Nephron (organoid): ENCODE data around the gene PEX10.
A peak's percentile ranks its signal among the peaks of the same experiment; 100 is the strongest.

ENCODE experiments used
- H3K27ac Mint-ChIP-seq, 3 experiments: 2 replicates each; pipeline ENCODE4 v1.8.0; 2020; ENCODE audit warnings: mixed read lengths in 3 of 3, mild to moderate bottlenecking in 2 of 3, moderate library complexity in 1 of 3
- H3K27me3 Mint-ChIP-seq: 2 replicates; pipeline ENCODE4 v1.8.0; 2021; ENCODE audit warnings: low read depth, mild to moderate bottlenecking, moderate library complexity, mixed read lengths
- H3K36me3 Mint-ChIP-seq: 2 replicates; pipeline ENCODE4 v1.8.0; 2020; ENCODE audit warnings: low read depth, mixed read lengths
- H3K4me1 Mint-ChIP-seq: 2 replicates; pipeline ENCODE4 v1.8.0; 2020; ENCODE audit warnings: mixed read lengths
- H3K4me3 Mint-ChIP-seq, 3 experiments: 2 replicates each; pipeline ENCODE4 v1.8.0; 2020; ENCODE audit warnings: mild to moderate bottlenecking in 3 of 3, mixed read lengths in 3 of 3, moderate library complexity in 2 of 3
- H3K9me3 Mint-ChIP-seq: 2 replicates; pipeline ENCODE4 v1.8.0; 2020; ENCODE audit warnings: mixed read lengths
- CTCF ChIP-seq, 3 experiments: fragments of 200-600 bp; sonication (generic); IDR thresholded peaks; one replicate each; pipeline ENCODE4 v1.5.0; 2021; ENCODE audit warnings: antibody characterized with exemption in 3 of 3; ENCODE audit not compliant: unreplicated experiment in 3 of 3

PEX10 gene

GRCh38 chr1:2408859-2409276 lies 3.5 kb downstream of the PEX10 start:
- TF ChIP-seq CTCF (IDR thresholded peaks at IDR 0.05; ENCODE audit: unreplicated experiment in 3 of 3) = no peak
- Mint-ChIP-seq H3K27ac (no peak overlapping the region), H3K9me3 (no peaks in the 10 kb centered on the region), H3K36me3 (peaks cover 18% of the 10 kb centered on the region), H3K4me1 (peaks cover under 1% of the 10 kb centered on the region), H3K4me3 (peak overlapping the region; percentile 46 to 61 (median 58)), H3K27me3 (no peaks in the 10 kb centered on the region)

- peaks cover 23% of the 10 kb centered on the region for H3K36me3 Mint-ChIP-seq
- no peak overlapping the region for H3K4me3 Mint-ChIP-seq
- H3K4me1 Mint-ChIP-seq = no peaks in the 10 kb centered on the region
- H3K27me3 Mint-ChIP-seq = no peaks in the 10 kb centered on the region
- no peak overlapping the region for H3K27ac Mint-ChIP-seq
- H3K9me3 Mint-ChIP-seq = no peaks in the 10 kb centered on the region
- TF ChIP-seq CTCF (IDR thresholded peaks at IDR 0.05; ENCODE audit: unreplicated experiment in 3 of 3) = no peak
Observed at GRCh38 chr1:2408456-2408855, 3.9 kb downstream of the PEX10 start.

- Mint-ChIP-seq H3K9me3 (no peaks in the 10 kb centered on the region), H3K27ac (no peak overlapping the region), H3K4me3 (no peak overlapping the region), H3K27me3 (no peaks in the 10 kb centered on the region), H3K36me3 (peaks cover 28% of the 10 kb centered on the region), H3K4me1 (no peaks in the 10 kb centered on the region)
- TF ChIP-seq CTCF (IDR thresholded peaks at IDR 0.05; ENCODE audit: unreplicated experiment in 3 of 3) = no peak
Observed at GRCh38 chr1:2407991-2408275, 4.4 kb downstream of the PEX10 start.

GRCh38 chr1:2407166-2407990 lies 5.0 kb downstream of the PEX10 start:
- no peaks in the 10 kb centered on the region for H3K9me3 Mint-ChIP-seq
- H3K36me3 Mint-ChIP-seq = peaks cover 31% of the 10 kb centered on the region
- H3K27ac Mint-ChIP-seq = no peak overlapping the region
- H3K4me3 Mint-ChIP-seq = peak overlapping the region in 1 of 3 experiments; percentile 47
- no peaks in the 10 kb centered on the region for H3K4me1 Mint-ChIP-seq
- TF ChIP-seq CTCF (IDR thresholded peaks at IDR 0.05; ENCODE audit: unreplicated experiment in 3 of 3) = no peak
- H3K27me3 Mint-ChIP-seq = no peaks in the 10 kb centered on the region

GRCh38 chr1:2406451-2407041 lies 5.8 kb downstream of the PEX10 start:
- TF ChIP-seq CTCF (IDR thresholded peaks at IDR 0.05; ENCODE audit: unreplicated experiment in 3 of 3) = no peak
- no peak overlapping the region for H3K27ac Mint-ChIP-seq
- no peaks in the 10 kb centered on the region for H3K27me3 Mint-ChIP-seq
- H3K4me3 Mint-ChIP-seq = peak overlapping the region in 1 of 3 experiments; percentile 34
- H3K36me3 Mint-ChIP-seq = peaks cover 39% of the 10 kb centered on the region
- no peaks in the 10 kb centered on the region for H3K9me3 Mint-ChIP-seq
- H3K4me1 Mint-ChIP-seq = no peaks in the 10 kb centered on the region
